Vagina (tissue), 2 donors: Measurements from ENCODE around the gene SUMF1. TPM values are rescaled to one million over a fixed set of nuclear protein-coding genes. Genes with fewer than 3 reads are reported as not detected.

Experiments
- DNase-seq, 2 donors: peaks; one replicate each; pipeline ENCODE4 v3.0.0-alpha.2; 2017; ENCODE audit errors: extremely low spot score in 2 of 2
- H3K27ac ChIP-seq: fragments of 200-600 bp; sonication (generic); one replicate; pipeline ENCODE4 v1.5.1; 2019
- H3K27me3 ChIP-seq: fragments of 200-600 bp; sonication (generic); one replicate; pipeline ENCODE4 v1.5.1; 2019
- H3K36me3 ChIP-seq, 2 donors: fragments of 200-600 bp; sonication (generic); one replicate each; pipeline ENCODE4 v1.5.1; 2017 to 2019
- H3K4me1 ChIP-seq: fragments of 200-600 bp; sonication (generic); one replicate; pipeline ENCODE4 v1.5.1; 2019
- H3K4me3 ChIP-seq, 2 donors: fragments of 200-600 bp; sonication (generic); 1 replicate in 1 of 2; 2 replicates in 1 of 2; pipeline ENCODE4 v1.5.1; 2016 to 2019
- H3K9me3 ChIP-seq: fragments of 200-600 bp; sonication (generic); one replicate; pipeline ENCODE4 v1.5.1; 2019
- CTCF ChIP-seq, 3 experiments: fragments of 450-650 bp in 2 of 3; fragments of 200-600 bp in 1 of 3; sonication (generic) in 1 of 3; IDR thresholded peaks; one replicate each; pipeline ENCODE4 v1.5.1; 2017 to 2019; ENCODE audit warnings: antibody characterized with exemption in 3 of 3, mild to moderate bottlenecking in 2 of 3, moderate library complexity in 2 of 3
- POLR2A ChIP-seq, 2 donors: fragments of 450-650 bp; IDR thresholded peaks; one replicate each; pipeline ENCODE4 v1.6.1; 2017; ENCODE audit warnings: antibody characterized with exemption in 2 of 2, mild to moderate bottlenecking in 2 of 2, moderate library complexity in 2 of 2
- POLR2AphosphoS5 ChIP-seq, 2 donors: sonication (generic); formaldehyde crosslinking; IDR thresholded peaks; one replicate each; pipeline ENCODE4 v1.9.0; 2017; ENCODE audit warnings: antibody characterized with exemption in 2 of 2, mild to moderate bottlenecking in 2 of 2, low read depth in 1 of 2; ENCODE audit not compliant: insufficient read depth in 1 of 2
- intact Hi-C: fragments of 100-400 bp; cut with DNase I; formaldehyde crosslinking; loops from one replicate; pipeline ENCODE4 v1.15.1; 2023
- total RNA-seq: library from RNA; depleted of rRNA; stranded (reverse); fragments of >200 nt; gene quantifications from one replicate; pipeline ENCODE4 v1.2.3, GENCODE V29; 2016

Gene SUMF1
- total RNA-seq, 1 donor from 2014 or later, result 65.6 TPM

DNA sequence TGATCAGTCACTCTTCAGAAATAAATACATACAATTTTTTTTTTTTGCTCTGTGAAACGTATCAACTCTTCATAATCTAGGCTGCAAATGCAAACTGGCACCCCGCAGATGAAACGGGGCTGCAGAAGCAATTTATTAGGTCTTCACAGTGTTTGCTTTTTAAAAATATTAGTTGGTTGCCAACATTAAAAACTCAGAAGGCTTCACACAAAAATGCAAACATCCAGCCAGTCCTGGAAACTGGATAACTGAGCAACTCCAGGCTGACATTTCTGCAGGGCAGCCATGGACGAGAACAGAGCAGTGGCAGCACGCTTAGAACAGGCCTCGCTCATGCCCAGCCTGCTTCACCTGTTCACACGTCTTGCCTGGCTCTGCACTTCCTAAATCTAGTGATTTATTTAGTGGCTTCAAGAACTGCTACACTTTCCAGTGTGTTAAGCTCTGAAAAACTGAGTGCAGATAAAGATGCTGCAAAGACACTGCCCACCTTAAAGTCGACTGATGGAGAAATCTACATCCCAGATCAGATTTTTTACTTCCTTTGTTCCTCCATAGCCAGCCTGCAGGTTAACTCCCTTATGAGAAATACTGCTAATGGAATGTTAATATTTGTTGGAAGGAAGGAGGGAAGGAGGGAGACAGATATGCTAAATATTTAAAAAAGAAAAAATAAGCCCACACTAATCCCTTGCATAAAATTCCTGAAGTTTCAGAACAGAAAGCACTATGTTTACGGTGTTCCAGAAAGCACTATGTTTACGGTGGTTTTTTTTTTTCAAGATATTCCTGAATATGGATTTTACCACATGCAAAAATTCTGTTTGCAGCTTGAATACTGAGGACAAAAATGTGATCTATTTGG lies 110.3 kb downstream of the SUMF1 start:
- no peaks in the 10 kb centered on the region for H3K27me3 ChIP-seq
- TF ChIP-seq CTCF (IDR thresholded peaks at IDR 0.05) (no peak), POLR2AphosphoS5 (IDR thresholded peaks at IDR 0.05; ENCODE audit: insufficient read depth in 1 of 2, low read depth in 1 of 2) (no peak), POLR2A (IDR thresholded peaks at IDR 0.05) (no peak)
- no peak overlapping the region for H3K4me3 ChIP-seq
- no peak for DNase-seq
- intact Hi-C loops, result loop anchor here (10.0 kb wide), 1 partner anchor 138 kb away; the partner anchor contains the start of gene ITPR1
- H3K36me3 ChIP-seq, result peaks cover 0 to 3% of the 10 kb centered on the region in 2 donors
- no peaks in the 10 kb centered on the region for H3K9me3 ChIP-seq
- no peak overlapping the region for H3K27ac ChIP-seq
- H3K4me1 ChIP-seq, result peaks cover 13% of the 10 kb centered on the region

GRCh38 chr3:4356220-4356540 lies 110.9 kb downstream of the SUMF1 start:
- Histone ChIP-seq H3K27ac (peak overlapping the region; percentile 14), H3K4me3 (no peak overlapping the region), H3K36me3 (no peaks in the 10 kb centered on the region), H3K4me1 (peaks cover 13% of the 10 kb centered on the region), H3K9me3 (no peaks in the 10 kb centered on the region), H3K27me3 (no peaks in the 10 kb centered on the region)
- intact Hi-C loops, result loop anchor here (10.0 kb wide), 1 partner anchor 139 kb away; the partner anchor contains the start of gene ITPR1
- TF ChIP-seq POLR2A (IDR thresholded peaks at IDR 0.05), result no peak
- no peak for TF ChIP-seq POLR2AphosphoS5 (IDR thresholded peaks at IDR 0.05; ENCODE audit: insufficient read depth in 1 of 2, low read depth in 1 of 2)
- TF ChIP-seq CTCF (IDR thresholded peaks at IDR 0.05), result no peak
- DNase-seq, result no peak

DNA sequence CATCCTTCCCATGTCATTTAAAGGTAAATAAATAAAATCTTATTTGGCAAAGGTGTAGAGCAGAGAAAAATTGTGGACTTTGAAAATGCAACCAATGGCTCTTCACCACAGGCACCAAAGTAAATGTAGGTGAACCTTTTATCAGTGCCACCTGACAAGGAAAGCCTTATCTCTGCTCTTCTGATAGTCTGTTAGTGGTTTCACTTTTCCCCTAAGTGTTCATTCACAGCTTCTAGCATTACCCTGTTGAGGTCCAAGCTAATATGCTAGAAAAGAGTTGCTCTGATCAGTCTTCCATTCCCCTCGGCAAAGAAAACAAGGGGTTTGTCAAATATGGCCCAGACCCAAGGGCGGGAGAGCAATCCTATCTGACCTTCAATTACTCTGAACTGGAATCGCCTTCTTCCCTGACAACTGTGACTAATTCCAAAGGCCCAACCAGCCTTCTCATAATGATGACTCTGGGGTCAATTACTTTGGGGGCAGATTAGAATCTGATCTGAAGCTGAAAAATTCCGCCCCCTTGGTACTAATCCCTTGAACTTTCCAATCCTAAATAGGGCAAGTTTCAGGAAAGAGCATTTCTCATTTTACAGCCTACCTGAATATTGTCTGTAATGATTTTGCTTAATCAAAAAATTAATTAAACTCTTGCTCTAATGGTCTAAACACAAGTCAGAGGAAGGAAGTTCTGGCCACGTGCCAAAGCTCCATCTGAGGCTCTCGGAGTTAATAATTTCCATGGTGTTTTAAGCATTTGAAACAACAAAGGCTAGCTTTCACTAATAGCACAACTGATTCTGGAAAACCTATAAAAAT lies 111.5 kb downstream of the SUMF1 start:
- TF ChIP-seq POLR2AphosphoS5 (IDR thresholded peaks at IDR 0.05; ENCODE audit: insufficient read depth in 1 of 2, low read depth in 1 of 2) (no peak), POLR2A (IDR thresholded peaks at IDR 0.05) (no peak), CTCF (IDR thresholded peaks at IDR 0.05) (no peak)
- intact Hi-C loops, result loop anchor here (10.0 kb wide), 1 partner anchor 139 kb away; the partner anchor contains the start of gene ITPR1
- DNase-seq, result no peak
- Histone ChIP-seq H3K4me1 (peaks cover 13% of the 10 kb centered on the region), H3K4me3 (no peak overlapping the region), H3K27me3 (no peaks in the 10 kb centered on the region), H3K27ac (peak overlapping the region; percentile 14), H3K36me3 (no peaks in the 10 kb centered on the region), H3K9me3 (no peaks in the 10 kb centered on the region)

- intact Hi-C loops, result loop anchor here (5.0 to 10.0 kb wide), 2 partner anchors 143 to 280 kb away; partner anchors contain the start of gene ITPR1
- TF ChIP-seq CTCF (IDR thresholded peaks at IDR 0.05) (no peak), POLR2A (IDR thresholded peaks at IDR 0.05) (no peak), POLR2AphosphoS5 (IDR thresholded peaks at IDR 0.05; ENCODE audit: insufficient read depth in 1 of 2, low read depth in 1 of 2) (no peak)
- no peaks in the 10 kb centered on the region for H3K36me3 ChIP-seq
- H3K4me3 ChIP-seq, result no peak overlapping the region
- peaks cover 13% of the 10 kb centered on the region for H3K4me1 ChIP-seq
- H3K27ac ChIP-seq, result no peak overlapping the region
- H3K9me3 ChIP-seq, result no peaks in the 10 kb centered on the region
- DNase-seq, result no peak
- no peaks in the 10 kb centered on the region for H3K27me3 ChIP-seq
Observed at GRCh38 chr3:4351872-4352271, 115.2 kb downstream of the SUMF1 start.
